Hematopoietic multipotent progenitor cell (in vitro differentiated cells): Measurements from ENCODE around the gene IBSP. TPM values are rescaled to one million over a fixed set of nuclear protein-coding genes. Genes with fewer than 3 reads are reported as not detected.

Experiments
- DNase-seq, 3 donors: peaks; one replicate each; pipeline ENCODE4 v3.0.0-alpha.2; 2011 to 2015; ENCODE audit warnings: low read depth in 2 of 3, low spot score in 2 of 3
- total RNA-seq: library from RNA; depleted of rRNA; stranded (reverse); fragments of >200 nt; gene quantifications from one replicate; pipeline ENCODE4 v1.2.3, GENCODE V29; 2012

Gene IBSP, protein sequence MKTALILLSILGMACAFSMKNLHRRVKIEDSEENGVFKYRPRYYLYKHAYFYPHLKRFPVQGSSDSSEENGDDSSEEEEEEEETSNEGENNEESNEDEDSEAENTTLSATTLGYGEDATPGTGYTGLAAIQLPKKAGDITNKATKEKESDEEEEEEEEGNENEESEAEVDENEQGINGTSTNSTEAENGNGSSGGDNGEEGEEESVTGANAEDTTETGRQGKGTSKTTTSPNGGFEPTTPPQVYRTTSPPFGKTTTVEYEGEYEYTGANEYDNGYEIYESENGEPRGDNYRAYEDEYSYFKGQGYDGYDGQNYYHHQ
- not detected for total RNA-seq

DNA sequence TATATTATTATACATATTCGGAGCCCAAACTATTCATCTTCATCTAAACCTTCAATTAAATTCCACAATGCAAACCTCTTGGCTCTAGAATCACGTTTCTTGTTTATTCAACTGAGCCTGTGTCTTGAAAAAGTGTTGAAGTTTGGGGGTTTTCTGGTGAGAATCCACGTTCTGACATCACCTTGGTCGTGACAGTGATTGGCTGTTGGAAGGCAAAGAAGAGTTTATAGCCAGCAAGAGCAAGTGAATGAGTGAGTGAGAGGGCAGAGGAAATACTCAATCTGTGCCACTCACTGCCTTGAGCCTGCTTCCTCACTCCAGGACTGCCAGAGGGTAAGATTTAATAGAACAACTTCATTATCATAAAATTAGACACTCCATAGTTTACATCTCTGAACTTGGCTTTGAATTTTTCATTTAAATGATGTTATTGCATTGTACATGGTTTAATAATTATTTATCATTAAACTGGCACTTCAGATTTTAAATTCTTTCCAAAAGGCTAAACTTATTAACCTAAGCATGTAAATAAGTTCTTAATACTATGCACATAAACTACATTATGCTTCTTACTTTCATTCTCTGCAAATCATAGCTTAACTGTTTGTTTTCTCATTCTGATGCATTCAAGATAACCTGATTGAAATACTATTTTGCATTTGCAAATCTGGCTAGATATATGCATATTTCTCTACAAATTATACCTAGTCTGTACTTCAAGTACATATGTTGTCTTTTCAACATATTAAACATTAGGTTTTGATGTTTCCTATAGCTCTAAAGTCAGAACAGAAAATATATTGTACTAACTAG is at the start of gene IBSP:
Gene IBSP (plus strand): TSS at position 254 of the 813 bp plus-strand sequence. CDS start 2,808 bp downstream, outside the sequence.
- no peak for DNase-seq

DNA sequence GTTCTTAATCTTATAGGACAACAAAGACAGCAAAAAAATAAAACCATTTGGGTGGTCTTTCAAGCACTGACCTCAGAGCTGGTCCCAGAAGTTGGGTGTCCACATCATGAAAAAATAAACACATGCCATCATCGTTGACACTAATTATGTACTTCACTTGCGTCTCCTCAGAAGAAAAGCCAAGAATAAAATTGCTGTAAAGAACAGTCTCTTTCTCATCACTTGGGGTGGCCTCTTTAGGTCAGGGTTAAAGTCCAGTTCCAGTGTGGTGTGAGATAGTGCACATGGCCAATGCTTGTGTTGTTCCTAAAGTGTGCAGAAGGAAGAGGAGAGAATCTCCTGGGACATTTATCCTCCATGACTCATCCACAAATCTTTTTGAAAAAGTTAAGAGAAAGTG is 49.5 kb upstream of the IBSP start:
- no peak for DNase-seq

DNA sequence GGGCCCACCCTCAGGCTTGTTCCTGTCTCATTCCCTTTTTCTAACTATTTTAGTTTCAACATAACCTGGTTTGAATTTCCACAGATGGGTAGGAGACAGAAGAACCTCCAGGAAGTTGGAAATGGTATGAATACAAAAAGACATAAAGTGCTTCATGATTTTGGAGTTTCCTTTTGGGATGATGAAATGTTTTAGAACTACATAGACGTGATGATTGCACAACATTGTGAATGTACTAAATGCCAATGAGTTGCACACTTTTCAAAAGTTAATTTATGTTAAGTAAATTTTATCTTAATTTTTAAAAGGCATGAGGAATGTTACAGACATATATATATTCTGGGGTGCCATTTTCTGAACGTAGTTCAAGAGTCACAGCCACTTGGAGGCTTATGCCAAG is 41.1 kb upstream of the IBSP start:
- DNase-seq, result no peak

DNA sequence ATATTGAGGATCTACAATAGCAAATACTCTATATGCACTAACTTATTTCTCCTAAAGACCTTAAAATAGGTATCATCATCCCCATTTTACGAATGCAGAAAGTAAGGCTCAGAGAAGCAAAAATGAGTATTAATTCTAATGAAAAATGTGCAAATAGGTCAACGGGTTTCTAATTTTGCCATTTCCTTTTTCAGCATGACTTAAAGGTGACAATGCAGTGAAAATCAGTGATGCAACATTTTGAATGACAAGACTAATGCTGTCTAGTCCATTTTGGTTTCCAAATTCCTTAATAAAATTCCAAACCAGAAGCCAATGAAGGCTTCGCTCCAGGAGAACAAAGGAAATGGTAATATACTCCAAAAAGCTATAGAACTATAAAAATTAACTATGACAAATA is 37.0 kb upstream of the IBSP start:
- DNase-seq, result no peak

DNA sequence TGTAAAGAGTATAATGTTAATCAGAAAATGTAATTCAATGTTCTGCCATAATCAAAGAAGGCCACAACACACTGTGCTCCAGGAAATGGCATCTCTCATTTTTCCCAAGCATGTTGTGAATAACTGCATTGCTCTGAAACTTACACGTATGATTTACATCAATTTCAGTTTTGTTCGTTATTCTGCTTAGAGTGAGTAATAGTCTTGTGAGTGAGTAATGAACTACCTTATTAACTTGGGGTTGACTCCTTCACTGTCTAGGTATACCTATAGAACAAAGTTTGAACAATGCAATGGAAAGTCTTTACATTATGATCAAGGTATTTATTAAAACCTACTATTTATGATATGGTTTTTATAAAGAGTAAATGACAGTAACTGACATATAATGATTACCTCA is 17.8 kb upstream of the IBSP start:
- DNase-seq, result no peak

DNA sequence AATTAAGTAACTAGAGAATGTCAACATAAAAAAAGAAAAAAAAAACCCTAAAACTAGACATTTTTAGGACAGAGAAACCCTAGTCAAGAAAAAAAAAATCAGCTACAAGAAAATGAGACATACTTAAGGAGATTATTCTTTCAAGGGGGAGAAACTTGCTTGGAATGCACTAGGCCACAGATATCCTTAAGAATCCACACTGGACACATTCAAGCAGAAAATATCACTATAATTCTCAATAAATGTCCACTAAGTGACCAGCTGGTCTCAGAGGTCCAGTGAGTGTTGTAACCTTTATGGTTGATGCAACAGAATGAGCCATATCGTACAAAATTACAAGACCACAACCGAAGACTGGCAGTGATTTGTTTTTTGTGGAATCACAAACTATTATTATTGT is 15.6 kb upstream of the IBSP start:
- no peak for DNase-seq

DNA sequence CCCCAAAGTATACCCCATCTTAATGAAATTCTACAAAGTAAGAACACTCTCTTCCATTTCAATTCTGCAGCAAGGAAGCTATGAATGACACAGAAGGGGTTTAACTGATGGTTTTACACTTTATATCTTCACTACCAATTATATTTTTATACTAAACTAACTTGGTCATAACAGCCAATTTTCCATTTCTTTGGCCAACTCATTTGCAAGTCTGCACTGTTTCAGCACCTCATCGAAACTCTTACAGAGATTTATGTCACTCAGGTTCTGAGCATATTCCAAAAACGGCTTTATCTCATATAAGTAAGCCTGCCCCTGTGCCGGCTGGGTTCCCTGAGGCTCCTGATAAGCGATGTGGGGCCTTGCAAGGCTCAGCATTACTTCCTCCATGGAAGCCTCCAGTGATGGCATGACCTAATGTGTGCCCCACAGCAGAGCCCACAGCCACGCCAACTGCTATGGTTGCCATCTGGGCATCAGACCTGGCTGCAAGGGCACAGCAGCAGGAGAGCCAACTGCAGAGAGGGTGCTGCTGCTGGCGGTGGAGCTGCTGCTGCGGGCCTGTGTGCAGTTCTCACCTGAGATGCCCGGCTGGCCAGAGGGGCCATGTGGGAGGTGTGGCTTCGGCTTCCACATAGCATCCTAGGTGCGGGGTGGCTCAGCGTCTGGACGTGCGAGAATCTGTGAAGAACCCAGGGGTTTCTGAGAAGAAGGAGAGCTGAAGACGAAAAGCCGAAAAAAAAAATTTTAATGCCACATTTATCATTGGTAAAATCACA is 13.4 kb upstream of the IBSP start:
- no peak for DNase-seq

DNA sequence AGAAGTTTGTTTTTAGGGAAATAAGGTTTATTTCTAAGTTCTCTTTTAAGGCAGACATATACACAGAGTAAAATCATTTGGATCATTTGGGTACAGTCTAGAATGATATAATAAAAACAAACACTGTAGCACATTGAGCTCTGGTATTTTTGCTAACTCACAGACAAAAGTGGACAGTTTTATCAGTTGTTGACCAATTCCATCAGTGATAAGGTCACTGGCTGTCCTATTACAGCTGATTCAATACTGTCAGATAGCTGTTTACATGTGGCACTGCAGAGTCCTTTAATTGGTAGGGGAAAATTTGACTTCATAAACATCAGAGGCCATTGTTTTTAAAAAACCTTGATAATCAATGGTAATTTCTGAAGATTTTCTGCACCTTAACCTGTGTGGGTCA is 3.5 kb downstream of the IBSP start:
- DNase-seq, result no peak

DNA sequence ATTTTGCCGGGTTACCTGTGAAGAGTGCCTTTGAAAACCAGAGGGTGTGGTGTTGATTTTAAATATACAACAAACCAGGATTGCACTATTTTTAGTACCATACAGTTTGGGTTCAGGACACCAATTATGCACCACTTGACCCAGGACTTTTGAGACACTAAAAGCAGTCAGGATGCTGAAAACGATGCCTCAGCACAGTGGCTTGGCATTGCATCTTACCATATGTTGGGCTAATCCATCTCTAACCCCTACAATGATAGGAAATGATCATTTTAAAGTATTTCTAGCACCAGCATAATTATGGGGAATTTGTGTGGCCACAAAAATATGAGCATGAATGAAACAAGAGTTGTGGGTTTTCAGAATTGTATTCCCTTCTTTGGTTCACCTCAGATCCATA is 4.1 kb downstream of the IBSP start:
- no peak for DNase-seq

DNA sequence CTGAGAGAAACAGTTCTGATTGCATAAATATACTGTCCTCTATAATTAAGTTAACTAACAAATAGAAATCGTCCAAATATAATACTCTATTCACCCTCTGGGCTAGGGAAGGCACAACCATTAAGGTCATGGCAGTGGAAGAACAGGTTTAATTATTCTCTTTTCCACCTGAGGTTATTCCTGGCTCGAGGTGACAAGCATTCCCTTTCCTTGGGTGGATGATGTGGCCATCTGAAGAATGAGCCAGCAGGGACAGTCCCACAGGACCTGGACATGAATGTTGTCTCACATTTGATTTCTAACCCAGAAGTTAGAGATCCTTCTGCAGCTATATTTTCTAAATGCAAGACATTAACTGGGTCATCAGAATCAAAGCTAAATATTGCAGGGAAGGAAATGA is 5.5 kb downstream of the IBSP start:
- DNase-seq, result no peak

DNA sequence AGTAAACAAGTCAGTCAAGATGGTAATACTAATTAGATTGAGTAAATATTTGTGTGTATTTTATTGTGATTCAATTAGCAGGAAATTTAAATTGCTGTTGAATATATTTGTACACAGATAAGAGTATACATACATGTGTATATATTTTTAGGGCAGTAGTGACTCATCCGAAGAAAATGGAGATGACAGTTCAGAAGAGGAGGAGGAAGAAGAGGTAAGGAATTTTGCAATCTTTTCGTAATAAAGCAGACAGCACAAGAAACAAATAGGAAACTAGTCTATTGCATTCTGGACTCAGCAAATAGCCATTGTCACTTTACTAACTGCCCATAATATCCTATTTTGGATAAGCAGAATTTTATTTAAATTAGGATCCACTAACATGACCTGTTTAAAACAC is 6.6 kb downstream of the IBSP start:
- no peak for DNase-seq

DNA sequence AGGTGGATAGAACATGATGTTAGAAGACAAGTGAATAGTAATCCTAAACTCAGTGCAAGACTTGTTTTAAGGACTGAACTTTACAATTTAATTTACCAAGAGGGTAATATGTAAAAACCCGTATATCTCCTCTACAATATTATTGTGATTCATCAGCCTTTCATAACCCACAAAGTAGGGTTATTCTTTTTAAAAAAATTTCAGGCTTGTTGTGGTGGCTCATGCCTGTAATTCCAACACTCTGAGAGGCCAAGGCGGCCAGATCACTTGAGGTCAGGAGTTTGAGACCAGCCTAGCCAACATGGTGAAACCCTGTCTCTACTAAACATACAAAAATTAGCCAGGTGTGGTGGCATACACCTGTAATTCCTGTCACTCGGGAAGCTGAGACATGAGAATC is 7.2 kb downstream of the IBSP start:
- no peak for DNase-seq

DNA sequence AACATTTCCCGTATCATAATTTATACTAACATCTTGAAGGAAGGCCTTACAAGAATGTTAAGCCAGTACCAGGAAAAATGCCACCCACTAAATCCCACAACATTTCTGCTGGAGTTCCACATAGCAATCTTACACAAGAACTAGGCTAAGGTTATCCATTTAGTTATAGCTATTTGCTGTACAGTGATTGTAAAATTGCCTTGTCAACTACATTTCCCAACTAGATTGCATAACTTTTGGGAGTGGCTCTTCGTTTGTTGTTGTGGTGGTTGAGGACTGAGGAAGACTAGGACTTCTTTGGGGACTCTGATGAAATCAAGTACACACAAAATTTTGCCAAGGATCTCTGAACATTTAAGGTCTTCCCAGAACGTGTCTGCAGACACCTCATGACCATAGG is 8.0 kb downstream of the IBSP start:
- DNase-seq, result no peak

DNA sequence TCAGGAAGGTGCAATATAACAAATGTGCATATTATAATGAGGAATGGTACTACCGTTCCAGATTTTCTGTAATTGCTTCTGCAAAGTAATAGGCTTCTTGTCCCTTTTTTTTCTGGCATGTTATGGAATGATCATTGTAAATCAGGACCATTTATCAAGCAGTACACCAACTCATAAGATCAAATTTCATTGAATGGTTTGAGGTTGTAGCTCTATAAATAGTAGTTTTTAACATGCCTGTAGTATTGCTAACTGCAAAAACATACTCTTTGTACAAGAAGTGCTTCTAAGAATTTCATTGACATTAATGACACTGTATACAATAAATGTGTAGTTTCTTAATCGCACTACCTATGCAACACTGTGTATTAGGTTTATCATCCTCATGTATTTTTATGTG is 12.6 kb downstream of the IBSP start:
- no peak for DNase-seq

DNA sequence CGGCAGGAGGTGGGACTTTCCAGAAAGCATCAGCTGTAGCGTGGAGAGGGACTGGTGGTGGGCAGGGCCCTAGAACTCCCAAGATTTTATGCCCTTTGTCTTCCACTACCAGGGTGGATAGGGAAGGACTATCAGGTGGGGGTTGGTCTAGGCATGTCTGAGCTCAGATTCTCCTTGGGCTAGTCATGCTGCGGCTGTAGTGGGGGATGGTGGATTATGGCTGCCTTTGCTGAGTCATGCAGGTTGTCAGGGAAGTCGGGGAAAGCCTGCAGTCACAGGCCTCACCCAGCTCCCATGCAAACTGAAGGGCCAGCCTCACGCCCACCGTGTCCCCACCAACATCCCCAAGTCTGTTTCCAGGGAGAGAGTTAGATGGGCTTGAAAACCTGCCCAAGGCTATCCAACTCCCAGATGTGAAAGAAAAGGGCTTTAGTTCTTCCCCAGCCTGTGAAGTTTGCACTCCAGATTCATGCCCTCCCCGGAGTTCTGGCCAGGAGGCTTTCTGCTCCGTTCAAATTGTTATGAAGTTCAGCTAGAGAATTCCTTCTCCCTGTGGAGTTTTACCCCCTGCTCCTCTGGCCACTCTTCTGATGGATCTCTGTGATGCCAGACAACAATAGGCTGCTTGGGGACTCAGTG is 20.0 kb downstream of the IBSP start:
- peak in 1 of 3 donors; percentile 13 for DNase-seq

DNA sequence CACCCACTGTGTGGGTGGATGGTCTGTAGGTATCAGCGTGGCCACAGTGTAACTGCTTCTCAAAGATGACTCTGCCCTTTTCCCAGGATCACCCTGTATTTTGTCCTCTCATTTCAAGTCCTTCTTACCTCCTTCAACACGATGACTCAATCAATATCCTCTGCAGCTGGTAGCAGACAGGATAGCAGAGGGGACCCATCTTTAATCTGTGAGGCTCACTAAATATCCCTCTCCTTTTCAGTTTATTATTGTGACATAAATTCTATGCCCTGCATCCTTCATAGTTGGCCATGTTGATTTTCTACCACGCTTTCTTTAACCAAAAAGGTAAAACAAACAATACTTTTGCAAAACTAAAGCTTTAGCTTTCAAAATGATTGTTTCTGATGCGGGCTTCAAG is 23.8 kb downstream of the IBSP start:
- DNase-seq, result no peak

DNA sequence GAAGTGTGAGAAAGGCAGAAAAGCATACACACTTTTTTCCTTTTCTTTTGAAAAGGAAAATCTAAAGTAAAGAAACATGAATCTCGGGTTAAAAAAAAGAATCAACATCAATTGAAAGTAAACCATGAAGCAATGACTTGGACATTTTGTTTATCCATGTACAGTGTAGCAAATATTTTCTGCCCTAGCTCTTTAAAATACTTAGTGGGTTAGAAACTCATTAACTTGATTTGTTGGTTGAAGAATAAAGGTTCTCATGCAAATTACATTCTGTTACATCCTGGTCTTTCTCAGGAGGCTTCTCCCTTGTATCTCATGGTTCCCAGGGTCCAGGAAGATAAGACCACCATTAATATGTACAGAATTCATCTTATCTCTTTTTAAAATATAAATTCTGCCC is 24.4 kb downstream of the IBSP start:
- DNase-seq, result no peak

DNA sequence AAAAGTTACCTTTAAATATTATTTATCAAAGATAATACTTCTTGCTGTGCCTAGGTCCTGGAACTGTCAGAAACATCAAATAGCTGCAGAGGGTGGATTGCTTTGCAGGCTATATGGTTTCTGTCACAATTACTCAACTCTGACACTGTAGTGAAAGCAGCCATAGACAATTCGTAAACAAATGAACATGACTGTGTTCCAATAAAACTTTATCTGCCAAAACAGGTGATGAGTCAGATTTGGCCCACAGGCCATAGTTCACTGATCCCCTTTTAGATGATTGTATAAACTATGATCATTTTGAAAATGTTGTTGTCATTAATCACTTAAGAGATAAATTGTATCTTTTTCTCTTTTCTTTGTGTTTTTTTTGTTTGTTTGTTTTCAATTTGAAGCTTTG is 25.0 kb downstream of the IBSP start:
- no peak for DNase-seq

DNA sequence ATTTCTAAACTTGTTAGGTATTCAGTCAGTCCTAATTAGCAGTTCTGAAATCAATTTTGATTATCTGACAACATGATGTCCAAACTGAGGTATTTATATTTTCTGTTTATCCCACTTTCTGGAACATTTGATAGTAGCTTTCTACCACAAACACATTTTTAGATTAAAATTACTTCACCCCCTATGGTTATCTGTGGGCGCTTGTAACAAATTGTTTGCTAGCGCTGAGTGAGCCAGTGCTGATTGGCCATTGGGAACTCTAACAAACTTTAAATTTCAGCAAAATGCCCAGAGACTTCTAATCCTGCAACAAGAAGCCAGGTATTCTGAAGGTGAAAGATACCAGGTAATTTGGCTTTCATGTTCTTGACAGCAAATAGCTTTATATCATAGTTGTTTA is 33.3 kb downstream of the IBSP start, which contains the start of gene MEPE:
Gene MEPE (plus strand): TSS at position 301 of the 400 bp plus-strand sequence. CDS start 1,746 bp downstream, outside the sequence.
- no peak for DNase-seq

DNA sequence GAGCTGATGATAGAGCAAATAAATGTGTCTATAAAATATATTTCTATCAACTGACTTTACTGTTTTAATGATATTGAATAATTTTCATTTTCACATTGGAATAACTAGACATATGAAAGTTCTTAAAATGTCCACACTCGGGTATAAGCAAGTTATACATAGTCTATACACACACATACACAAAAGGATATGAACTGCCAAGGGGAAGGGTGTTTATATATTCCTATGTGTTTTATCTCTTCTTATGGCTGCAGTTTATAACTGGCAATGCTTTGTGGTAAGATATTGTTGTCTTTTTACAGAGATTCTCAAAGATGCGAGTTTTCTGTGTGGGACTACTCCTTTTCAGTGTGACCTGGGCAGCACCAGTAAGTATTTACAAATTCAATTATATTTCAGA is 35.0 kb downstream of the IBSP start:
- no peak for DNase-seq

DNA sequence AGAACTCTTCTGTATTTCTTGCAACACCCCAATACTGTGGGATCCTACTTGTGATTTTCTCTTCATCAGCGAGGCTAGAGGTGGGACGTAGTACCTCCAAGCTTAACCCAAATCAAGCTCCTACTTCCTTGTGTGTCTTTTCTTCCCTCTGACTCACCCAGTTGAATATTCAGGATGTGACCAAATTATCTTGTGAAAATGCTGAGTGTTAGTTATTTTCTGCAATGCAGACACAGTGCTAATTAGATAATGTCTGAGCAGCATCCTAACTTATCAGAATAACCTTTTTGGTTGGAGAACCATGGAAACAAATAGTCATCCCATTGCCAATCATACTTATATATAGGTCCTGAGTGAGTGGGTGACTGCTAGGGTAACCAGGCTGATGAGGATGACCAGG is 35.8 kb downstream of the IBSP start:
- no peak for DNase-seq
